HepG2 (cell line): ENCODE results near the gene ZBTB20. TPM values are rescaled to one million over a fixed set of nuclear protein-coding genes. Genes with fewer than 3 reads are reported as not detected.

ENCODE experiments used
- ATAC-seq: fragments of 200-7000 bp; cut with Tn5 transposase; 3 replicates; pipeline ENCODE4 v1.9.1; 2020; ENCODE audit warnings: mild to moderate bottlenecking, moderate library complexity
- BruUV-seq: library from RNA; stranded (reverse); fragments of 400-500 nt; replicated peaks from 2 replicates; lab custom pipeline; 2021; lab: Mats Ljungman, UMichigan
- CTCF ChIA-PET: fragments of 300-600 bp; formaldehyde crosslinking; extraction: SDS; loops from one replicate; lab custom pipeline; 2021; ENCODE audit warnings: low total read pairs, inconsistent platforms, low intra/inter-chr PET ratio; lab: Yijun Ruan, JAX
- POLR2A ChIA-PET: fragments of 350-600 bp; sonication (Branson Sonifier 250); formaldehyde crosslinking; loops from one replicate; lab custom pipeline; 2020; ENCODE audit warnings: antibody characterized with exemption, inconsistent platforms; lab: Yijun Ruan, JAX
- DNase-seq: peaks from one replicate; pipeline ENCODE4 v3.0.0-alpha.2; 2015; ENCODE audit warnings: low spot score
- FAIRE-seq: peaks from 3 replicates; lab custom pipeline; 2011; peaks lifted over from hg19 to GRCh38; lab: Jason Lieb, UNC
- H2AFZ ChIP-seq: one replicate; pipeline ENCODE4 v1.6.1; 2011; ENCODE audit warnings: low read length, inconsistent platforms
- H3K27ac ChIP-seq: fragments of 300-600 bp; 3 replicates; pipeline ENCODE4 v1.8.0; 2011; ENCODE audit warnings: mixed run types, mild to moderate bottlenecking, mixed read lengths, low read length, inconsistent platforms; ENCODE audit not compliant: insufficient read depth; ENCODE audit errors: extremely low read length
- H3K27me3 ChIP-seq, 2 experiments: fragments of 200-600 bp in 1 of 2; 2 replicates in 1 of 2; 3 replicates in 1 of 2; pipeline versions ENCODE4 v1.6.0 to v1.8.0; 2011; ENCODE audit warnings: low read length in 2 of 2, mild to moderate bottlenecking in 2 of 2, moderate library complexity in 2 of 2, inconsistent platforms in 1 of 2; ENCODE audit not compliant: insufficient read depth in 2 of 2, control insufficient read depth in 1 of 2
- H3K36me3 ChIP-seq, 2 experiments: fragments of 200-600 bp in 1 of 2; replicated peaks in 1 of 2; 2 replicates in 1 of 2; 3 replicates in 1 of 2; pipeline versions ENCODE4 v1.5.1 to v1.8.0; 2011; ENCODE audit warnings: low read length in 2 of 2, inconsistent platforms in 1 of 2; ENCODE audit not compliant: insufficient read depth in 2 of 2, control insufficient read depth in 1 of 2
- H3K4me1 ChIP-seq: 2 replicates; pipeline ENCODE4 v1.5.1; 2012; ENCODE audit warnings: low read length, inconsistent platforms; ENCODE audit not compliant: insufficient read depth
- H3K4me2 ChIP-seq: 2 replicates; pipeline ENCODE4 v1.6.0; 2011; ENCODE audit warnings: low read depth, low read length, inconsistent platforms
- H3K4me3 ChIP-seq, 3 experiments: fragments of 200-600 bp in 1 of 3; sonication (generic), shearing (Covaris generic) in 1 of 3; replicated peaks in 1 of 3; 2 replicates each; pipeline ENCODE4 v1.5.1; 2011 to 2016; ENCODE audit warnings: low read length in 3 of 3, inconsistent platforms in 2 of 3, low read depth in 2 of 3, mild to moderate bottlenecking in 2 of 3, control low read depth in 1 of 3, mixed read lengths in 1 of 3; ENCODE audit not compliant: insufficient read depth in 1 of 3
- H3K79me2 ChIP-seq: one replicate; pipeline ENCODE4 v1.6.1; 2011; ENCODE audit warnings: low read length, inconsistent platforms; ENCODE audit not compliant: insufficient read depth
- H3K9ac ChIP-seq: 2 replicates; pipeline ENCODE4 v1.6.0; 2011; ENCODE audit warnings: mild to moderate bottlenecking, low read depth, low read length, inconsistent platforms; ENCODE audit not compliant: insufficient read depth
- H3K9me3 ChIP-seq: 2 replicates; pipeline ENCODE4 v1.5.1; 2012; ENCODE audit warnings: mild to moderate bottlenecking, low read length
- H4K20me1 ChIP-seq: 2 replicates; pipeline ENCODE4 v1.6.0; 2011; ENCODE audit warnings: inconsistent platforms, mild to moderate bottlenecking, low read length, moderate library complexity; ENCODE audit not compliant: insufficient read depth
- BORCS8-MEF2B ChIP-seq: sonication (generic); formaldehyde crosslinking; IDR thresholded peaks from 2 replicates; pipeline ENCODE4 v1.8.0; 2022; ENCODE audit warnings: mild to moderate bottlenecking, missing genetic modification reagents
- BRCA1 ChIP-seq: sonication (generic); formaldehyde crosslinking; IDR thresholded peaks from 2 replicates; pipeline ENCODE4 v1.4.0; 2020; ENCODE audit warnings: missing genetic modification reagents
- CENPX ChIP-seq: sonication (generic); formaldehyde crosslinking; IDR thresholded peaks from 2 replicates; pipeline ENCODE4 v1.9.0; 2021; ENCODE audit warnings: mild to moderate bottlenecking, missing genetic modification reagents, moderate library complexity
- CREB1 ChIP-seq, 2 experiments: fragments of 450-650 bp in 1 of 2; IDR thresholded peaks; 2 replicates each; pipeline ENCODE4 v1.6.1; 2016 to 2017; ENCODE audit warnings: control low read depth in 1 of 2, mild to moderate bottlenecking in 1 of 2, missing compliant biosample characterization in 1 of 2, missing genetic modification characterization in 1 of 2
- IKZF4 ChIP-seq: sonication (generic); formaldehyde crosslinking; IDR thresholded peaks from 2 replicates; pipeline ENCODE4 v1.5.1; 2020; ENCODE audit warnings: borderline replicate concordance, mild to moderate bottlenecking, low read depth, missing genetic modification reagents; ENCODE audit errors: not compliant biosample characterization
- MYC ChIP-seq: sonication (generic); formaldehyde crosslinking; IDR thresholded peaks from 2 replicates; pipeline ENCODE4 v1.9.0; 2021; ENCODE audit warnings: missing genetic modification reagents, borderline replicate concordance
- NCOR1 ChIP-seq: fragments of 200-600 bp; sonication (generic); IDR thresholded peaks from 2 replicates; pipeline ENCODE4 v1.7.0; 2017; ENCODE audit warnings: antibody characterized with exemption, low read length, borderline replicate concordance
- RCOR2 ChIP-seq: IDR thresholded peaks from 2 replicates; pipeline ENCODE4 v1.6.1; 2016; ENCODE audit warnings: missing biosample characterization, missing genetic modification reagents
- ZNF563 ChIP-seq: sonication (generic); formaldehyde crosslinking; IDR thresholded peaks from 2 replicates; pipeline ENCODE4 v1.8.0; 2022; ENCODE audit warnings: mild to moderate bottlenecking, moderate library complexity, missing genetic modification reagents
- ZNF598 ChIP-seq: sonication (generic); formaldehyde crosslinking; IDR thresholded peaks from 2 replicates; pipeline ENCODE4 v1.5.1; 2020; ENCODE audit warnings: mild to moderate bottlenecking, missing genetic modification reagents, borderline replicate concordance
- ZNF879 ChIP-seq: sonication (generic); formaldehyde crosslinking; IDR thresholded peaks from 2 replicates; pipeline ENCODE4 v1.8.1; 2023; ENCODE audit warnings: missing genetic modification reagents
- ZNF891 ChIP-seq: sonication (generic); formaldehyde crosslinking; IDR thresholded peaks from 2 replicates; pipeline ENCODE4 v1.5.0; 2020; ENCODE audit warnings: mild to moderate bottlenecking, missing genetic modification reagents
- WGBS: methylation state at CpG from one replicate; pipeline ENCODE4 v1.1.6; 2017; ENCODE audit warnings: low lambda C conversion rate; 5-methylcytosine and 5-hydroxymethylcytosine counted together
- in situ Hi-C: cut with HindIII; loops from 2 replicates; pipeline ENCODE4 v1.10.0; 2017; ENCODE audit warnings: low pct_unique_long_range_greater_than_20kb; ENCODE audit not compliant: extremely low pct_ligation_motif_present
- intact Hi-C: fragments of 100-400 bp; cut with micrococcal nuclease; formaldehyde crosslinking; loops from one replicate; pipeline ENCODE4 v1.10.0; 2022; ENCODE audit not compliant: unreplicated experiment
- polyA plus RNA-seq, 8 experiments: library from polyadenylated mRNA; depleted of rRNA in 3 of 8; stranded (reverse) in 7 of 8; unstranded in 1 of 8; fragments of >200 nt; fragmentation: Illumina TruSeq in 4 of 8; extraction: Trizol in 4 of 8; gene quantifications; 2 replicates each; pipeline versions ENCODE4 v1.2.1 to v1.2.3, GENCODE V29; 2011 to 2016; ENCODE audit warnings: low read depth in 4 of 8, missing spikeins in 1 of 8, mixed read lengths in 1 of 8; ENCODE audit not compliant: insufficient read depth in 1 of 8
- total RNA-seq, 5 experiments: library from RNA; depleted of rRNA; stranded (reverse); fragments of >200 nt; fragmentation: Illumina TruSeq; extraction: Trizol; gene quantifications; 2 replicates each; pipeline ENCODE4 v1.2.3, GENCODE V29; 2016; ENCODE audit warnings: low read depth in 1 of 5
- TF ChIP-seq, protein P1 (sequence below): sonication (generic); formaldehyde crosslinking; IDR thresholded peaks from 2 replicates; pipeline ENCODE4 v1.5.0; 2020; ENCODE audit warnings: mild to moderate bottlenecking, low read depth, missing genetic modification reagents, borderline replicate concordance
- TF ChIP-seq, protein P2 (sequence below): IDR thresholded peaks from 2 replicates; pipeline ENCODE4 v1.6.1; 2016; ENCODE audit warnings: mild to moderate bottlenecking, missing biosample characterization, missing genetic modification reagents
- TF ChIP-seq, protein P3 (sequence below): sonication (generic); formaldehyde crosslinking; IDR thresholded peaks from 2 replicates; pipeline ENCODE4 v1.8.0; 2022; ENCODE audit warnings: mild to moderate bottlenecking, missing genetic modification reagents, moderate library complexity
- TF ChIP-seq, protein P4 (sequence below): sonication (generic); formaldehyde crosslinking; IDR thresholded peaks from 2 replicates; pipeline ENCODE4; 2020; ENCODE audit warnings: missing genetic modification reagents, mild to moderate bottlenecking, borderline replicate concordance
- TF ChIP-seq, protein P5 (sequence below): sonication (generic); formaldehyde crosslinking; conservative IDR thresholded peaks from 2 replicates; pipeline ENCODE4 v1.5.0; 2020; ENCODE audit warnings: missing genetic modification reagents
- TF ChIP-seq, protein P6 (sequence below): sonication (generic); formaldehyde crosslinking; IDR thresholded peaks from 2 replicates; pipeline ENCODE4 v1.9.0; 2022; ENCODE audit warnings: low read depth, missing genetic modification reagents

ZBTB20 gene
- total and polyA plus RNA-seq, 2 of the 13 experiments (the other 11 are each of a cell fraction or from before 2014, with no cell fraction given), result 1.9 to 8.8 TPM

DNA sequence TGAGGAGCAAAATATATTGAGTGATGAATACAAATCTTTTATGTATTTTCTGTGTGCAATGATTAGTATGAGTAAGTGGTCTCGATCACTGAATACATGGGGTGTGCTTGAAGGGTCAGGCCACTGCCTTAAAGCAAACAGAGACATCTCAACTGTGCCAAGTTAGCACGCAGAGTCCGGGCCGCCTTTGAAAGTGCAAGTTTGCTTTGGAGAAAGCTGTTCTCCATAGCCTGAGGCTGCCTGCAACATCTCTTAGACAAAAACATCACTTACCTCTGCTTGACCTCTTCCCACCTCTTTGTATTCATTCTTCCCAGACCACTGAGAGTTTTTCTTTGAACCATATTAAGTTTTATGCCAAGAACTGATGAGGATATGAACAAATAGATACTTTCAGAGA is 267.0 kb downstream of the ZBTB20 start:
- H3K4me3 ChIP-seq, result no peak overlapping the region
- ATAC-seq (no peak), DNase-seq (no peak), FAIRE-seq (no peak)
- WGBS, result 28% methylated on average over 4 of the region's 4 CpGs
- H3K79me2 ChIP-seq, result no peaks in the 10 kb centered on the region
- ChIA-PET POLR2A (no interaction called here), CTCF (no interaction called here)
- H3K27me3 ChIP-seq, result no peaks in the 10 kb centered on the region
- H4K20me1 ChIP-seq, result no peaks in the 10 kb centered on the region
- no peak overlapping the region for H3K27ac ChIP-seq
- no peaks in the 10 kb centered on the region for H3K9me3 ChIP-seq
- no peak overlapping the region for H2AFZ ChIP-seq
- in situ Hi-C loops (no loop called here), intact Hi-C loops (no loop called here)
- peaks cover 8% of the 10 kb centered on the region; the same call in 1 of the 2 replicates for H3K4me1 ChIP-seq
- H3K36me3 ChIP-seq, result no peaks in the 10 kb centered on the region
- BruUV-seq, result no TSS peak
- H3K9ac ChIP-seq, result no peak overlapping the region
- no peak overlapping the region for H3K4me2 ChIP-seq
- TF ChIP-seq, protein P1, sequence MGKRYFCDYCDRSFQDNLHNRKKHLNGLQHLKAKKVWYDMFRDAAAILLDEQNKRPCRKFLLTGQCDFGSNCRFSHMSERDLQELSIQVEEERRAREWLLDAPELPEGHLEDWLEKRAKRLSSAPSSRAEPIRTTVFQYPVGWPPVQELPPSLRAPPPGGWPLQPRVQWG (CRISPR knock-in tag), result no peak
- TF ChIP-seq ZNF598 (CRISPR knock-in tag) (no peak), BRCA1 (CRISPR knock-in tag) (no peak), ZNF891 (CRISPR knock-in tag) (no peak), ZNF563 (CRISPR knock-in tag) (no peak), ZNF879 (no peak), RCOR2 (CRISPR knock-in tag) (no peak), CREB1 (IDR thresholded peaks at IDR 0.05) (no peak), CREB1 (CRISPR knock-in tag; IDR thresholded peaks at IDR 0.05) (no peak), MYC (no peak), CENPX (CRISPR knock-in tag) (no peak), IKZF4 (CRISPR knock-in tag) (no peak), NCOR1 (no peak), BORCS8-MEF2B (CRISPR knock-in tag) (no peak)
- TF ChIP-seq, protein P2, sequence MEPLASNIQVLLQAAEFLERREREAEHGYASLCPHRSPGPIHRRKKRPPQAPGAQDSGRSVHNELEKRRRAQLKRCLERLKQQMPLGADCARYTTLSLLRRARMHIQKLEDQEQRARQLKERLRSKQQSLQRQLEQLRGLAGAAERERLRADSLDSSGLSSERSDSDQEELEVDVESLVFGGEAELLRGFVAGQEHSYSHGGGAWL, result no peak
- TF ChIP-seq, protein P3, sequence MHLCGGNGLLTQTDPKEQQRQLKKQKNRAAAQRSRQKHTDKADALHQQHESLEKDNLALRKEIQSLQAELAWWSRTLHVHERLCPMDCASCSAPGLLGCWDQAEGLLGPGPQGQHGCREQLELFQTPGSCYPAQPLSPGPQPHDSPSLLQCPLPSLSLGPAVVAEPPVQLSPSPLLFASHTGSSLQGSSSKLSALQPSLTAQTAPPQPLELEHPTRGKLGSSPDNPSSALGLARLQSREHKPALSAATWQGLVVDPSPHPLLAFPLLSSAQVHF (CRISPR knock-in tag), result no peak
- TF ChIP-seq, protein P4, sequence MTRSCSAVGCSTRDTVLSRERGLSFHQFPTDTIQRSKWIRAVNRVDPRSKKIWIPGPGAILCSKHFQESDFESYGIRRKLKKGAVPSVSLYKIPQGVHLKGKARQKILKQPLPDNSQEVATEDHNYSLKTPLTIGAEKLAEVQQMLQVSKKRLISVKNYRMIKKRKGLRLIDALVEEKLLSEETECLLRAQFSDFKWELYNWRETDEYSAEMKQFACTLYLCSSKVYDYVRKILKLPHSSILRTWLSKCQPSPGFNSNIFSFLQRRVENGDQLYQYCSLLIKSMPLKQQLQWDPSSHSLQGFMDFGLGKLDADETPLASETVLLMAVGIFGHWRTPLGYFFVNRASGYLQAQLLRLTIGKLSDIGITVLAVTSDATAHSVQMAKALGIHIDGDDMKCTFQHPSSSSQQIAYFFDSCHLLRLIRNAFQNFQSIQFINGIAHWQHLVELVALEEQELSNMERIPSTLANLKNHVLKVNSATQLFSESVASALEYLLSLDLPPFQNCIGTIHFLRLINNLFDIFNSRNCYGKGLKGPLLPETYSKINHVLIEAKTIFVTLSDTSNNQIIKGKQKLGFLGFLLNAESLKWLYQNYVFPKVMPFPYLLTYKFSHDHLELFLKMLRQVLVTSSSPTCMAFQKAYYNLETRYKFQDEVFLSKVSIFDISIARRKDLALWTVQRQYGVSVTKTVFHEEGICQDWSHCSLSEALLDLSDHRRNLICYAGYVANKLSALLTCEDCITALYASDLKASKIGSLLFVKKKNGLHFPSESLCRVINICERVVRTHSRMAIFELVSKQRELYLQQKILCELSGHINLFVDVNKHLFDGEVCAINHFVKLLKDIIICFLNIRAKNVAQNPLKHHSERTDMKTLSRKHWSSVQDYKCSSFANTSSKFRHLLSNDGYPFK, result no peak
- TF ChIP-seq, protein P5, sequence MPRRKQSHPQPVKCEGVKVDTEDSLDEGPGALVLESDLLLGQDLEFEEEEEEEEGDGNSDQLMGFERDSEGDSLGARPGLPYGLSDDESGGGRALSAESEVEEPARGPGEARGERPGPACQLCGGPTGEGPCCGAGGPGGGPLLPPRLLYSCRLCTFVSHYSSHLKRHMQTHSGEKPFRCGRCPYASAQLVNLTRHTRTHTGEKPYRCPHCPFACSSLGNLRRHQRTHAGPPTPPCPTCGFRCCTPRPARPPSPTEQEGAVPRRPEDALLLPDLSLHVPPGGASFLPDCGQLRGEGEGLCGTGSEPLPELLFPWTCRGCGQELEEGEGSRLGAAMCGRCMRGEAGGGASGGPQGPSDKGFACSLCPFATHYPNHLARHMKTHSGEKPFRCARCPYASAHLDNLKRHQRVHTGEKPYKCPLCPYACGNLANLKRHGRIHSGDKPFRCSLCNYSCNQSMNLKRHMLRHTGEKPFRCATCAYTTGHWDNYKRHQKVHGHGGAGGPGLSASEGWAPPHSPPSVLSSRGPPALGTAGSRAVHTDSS (CRISPR knock-in tag), result no peak
- TF ChIP-seq, protein P6, sequence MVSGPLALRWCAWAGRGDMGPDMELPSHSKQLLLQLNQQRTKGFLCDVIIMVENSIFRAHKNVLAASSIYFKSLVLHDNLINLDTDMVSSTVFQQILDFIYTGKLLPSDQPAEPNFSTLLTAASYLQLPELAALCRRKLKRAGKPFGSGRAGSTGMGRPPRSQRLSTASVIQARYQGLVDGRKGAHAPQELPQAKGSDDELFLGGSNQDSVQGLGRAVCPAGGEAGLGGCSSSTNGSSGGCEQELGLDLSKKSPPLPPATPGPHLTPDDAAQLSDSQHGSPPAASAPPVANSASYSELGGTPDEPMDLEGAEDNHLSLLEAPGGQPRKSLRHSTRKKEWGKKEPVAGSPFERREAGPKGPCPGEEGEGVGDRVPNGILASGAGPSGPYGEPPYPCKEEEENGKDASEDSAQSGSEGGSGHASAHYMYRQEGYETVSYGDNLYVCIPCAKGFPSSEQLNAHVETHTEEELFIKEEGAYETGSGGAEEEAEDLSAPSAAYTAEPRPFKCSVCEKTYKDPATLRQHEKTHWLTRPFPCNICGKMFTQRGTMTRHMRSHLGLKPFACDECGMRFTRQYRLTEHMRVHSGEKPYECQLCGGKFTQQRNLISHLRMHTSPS, result no peak
